Osteocyte (in vitro differentiated cells): Measurements from ENCODE around the gene MAP1LC3B2. TPM values are rescaled to one million over a fixed set of nuclear protein-coding genes. Genes with fewer than 3 reads are reported as not detected.
A peak's percentile ranks its signal among the peaks of the same experiment; 100 is the strongest.

Experiments used
- DNase-seq: peaks from one replicate; pipeline ENCODE4 v3.0.0; 2021; ENCODE audit warnings: mixed read lengths; ENCODE audit not compliant: unreplicated experiment; ENCODE audit errors: extremely low spot score
- H3K27ac Mint-ChIP-seq: one replicate; pipeline ENCODE4 v1.8.0; 2021; ENCODE audit warnings: mild to moderate bottlenecking, mixed read lengths; ENCODE audit not compliant: unreplicated experiment
- H3K27me3 Mint-ChIP-seq: one replicate; pipeline ENCODE4 v1.8.0; 2021; ENCODE audit warnings: mixed read lengths; ENCODE audit not compliant: unreplicated experiment
- H3K36me3 Mint-ChIP-seq: one replicate; pipeline ENCODE4 v1.8.0; 2021; ENCODE audit warnings: mixed read lengths; ENCODE audit not compliant: unreplicated experiment
- H3K4me1 Mint-ChIP-seq: one replicate; pipeline ENCODE4 v1.8.0; 2021; ENCODE audit warnings: mixed read lengths; ENCODE audit not compliant: unreplicated experiment
- H3K4me3 Mint-ChIP-seq: one replicate; pipeline ENCODE4 v1.8.0; 2021; ENCODE audit warnings: mild to moderate bottlenecking, moderate library complexity, mixed read lengths; ENCODE audit not compliant: unreplicated experiment
- H3K9me3 Mint-ChIP-seq: one replicate; pipeline ENCODE4 v1.8.0; 2021; ENCODE audit warnings: mixed read lengths; ENCODE audit not compliant: unreplicated experiment
- CTCF ChIP-seq: fragments of 200-600 bp; sonication (generic); IDR thresholded peaks from 2 replicates; pipeline ENCODE4 v1.5.0; 2021; ENCODE audit warnings: antibody characterized with exemption, mild to moderate bottlenecking, moderate library complexity
- total RNA-seq: library from RNA; stranded (reverse); gene quantifications from 2 replicates; pipeline ENCODE4 v1.2.1, GENCODE V29; 2021

The MAP1LC3B2 gene
- total RNA-seq, 1 donor from 2014 or later = 2.1 TPM

- peaks cover 26% of the 10 kb centered on the region for H3K4me1 Mint-ChIP-seq
- H3K9me3 Mint-ChIP-seq = no peaks in the 10 kb centered on the region
- DNase-seq = no peak
- no peak overlapping the region for H3K4me3 Mint-ChIP-seq
- peak overlapping the region; percentile 37 for H3K27ac Mint-ChIP-seq
- no peaks in the 10 kb centered on the region for H3K36me3 Mint-ChIP-seq
- H3K27me3 Mint-ChIP-seq = peaks cover 3% of the 10 kb centered on the region
- no peak for TF ChIP-seq CTCF
These were observed 51.9 kb downstream of the MAP1LC3B2 start for GRCh38 chr12:116610971-116611541.

GRCh38 chr12:116612436-116612835, 53.3 kb downstream of the MAP1LC3B2 start:
- Mint-ChIP-seq H3K36me3 (no peaks in the 10 kb centered on the region), H3K4me1 (peaks cover 30% of the 10 kb centered on the region), H3K4me3 (no peak overlapping the region), H3K27ac (no peak overlapping the region), H3K27me3 (peaks cover 3% of the 10 kb centered on the region), H3K9me3 (no peaks in the 10 kb centered on the region)
- TF ChIP-seq CTCF = no peak
- DNase-seq = no peak

- Mint-ChIP-seq H3K27me3 (peaks cover 3% of the 10 kb centered on the region), H3K4me1 (peaks cover 30% of the 10 kb centered on the region), H3K36me3 (no peaks in the 10 kb centered on the region), H3K9me3 (no peaks in the 10 kb centered on the region), H3K4me3 (no peak overlapping the region), H3K27ac (no peak overlapping the region)
- no peak for DNase-seq
- TF ChIP-seq CTCF = no peak
These were observed 54.1 kb downstream of the MAP1LC3B2 start for GRCh38 chr12:116613256-116613655.

GRCh38 chr12:116614194-116614915, 55.2 kb downstream of the MAP1LC3B2 start:
- Mint-ChIP-seq H3K36me3 (no peaks in the 10 kb centered on the region), H3K4me1 (peaks cover 25% of the 10 kb centered on the region), H3K27ac (no peak overlapping the region), H3K9me3 (no peaks in the 10 kb centered on the region), H3K4me3 (no peak overlapping the region), H3K27me3 (peaks cover 8% of the 10 kb centered on the region)
- no peak for TF ChIP-seq CTCF
- no peak for DNase-seq

- no peak for DNase-seq
- H3K36me3 Mint-ChIP-seq = no peaks in the 10 kb centered on the region
- peaks cover 23% of the 10 kb centered on the region for H3K4me1 Mint-ChIP-seq
- TF ChIP-seq CTCF = no peak
- H3K27ac Mint-ChIP-seq = no peak overlapping the region
- H3K27me3 Mint-ChIP-seq = peaks cover 10% of the 10 kb centered on the region
- H3K4me3 Mint-ChIP-seq = no peak overlapping the region
- H3K9me3 Mint-ChIP-seq = no peaks in the 10 kb centered on the region
These were observed 56.1 kb downstream of the MAP1LC3B2 start for GRCh38 chr12:116615141-116615861.
